ENCODE results near the gene PDE2A.
A peak's percentile ranks its signal among the peaks of the same experiment; 100 is the strongest.

PDE2A gene

DNA sequence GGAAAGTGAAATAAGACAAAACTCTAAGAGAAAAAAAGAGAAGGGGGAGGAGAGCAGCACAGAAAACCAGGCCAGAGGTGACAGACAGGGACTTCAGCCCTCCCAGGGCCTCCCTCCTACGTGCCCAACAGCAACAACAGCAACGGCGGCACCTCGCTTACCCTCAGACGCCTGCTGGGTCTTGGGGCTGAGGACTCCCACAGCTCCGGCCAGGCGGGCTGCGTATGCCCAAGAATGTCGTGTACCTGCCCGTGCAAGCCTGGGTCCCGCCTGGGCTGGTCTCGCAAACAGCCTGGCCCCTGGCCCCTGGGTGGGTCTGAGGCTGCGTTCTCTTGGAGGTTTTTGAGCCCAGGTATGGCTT, 47.4 kb upstream of the PDE2A start:
- peak overlapping the region; percentile 95 for H3K27ac ChIP-seq (ENCODE audit: low read length)
- H3K9me3 ChIP-seq (ENCODE audit: insufficient read depth, low read length, severe bottlenecking): no peaks in the 10 kb centered on the region
- peak overlapping the region; percentile 75 for H3K9ac ChIP-seq (ENCODE audit: low read depth, low read length)
- H3K36me3 ChIP-seq (ENCODE audit: insufficient read depth, low read length): peaks cover 69% of the 10 kb centered on the region
- ATAC-seq (ENCODE audit: insufficient read depth, low read depth) (peak; percentile 17; the same call in 2 of the 3 replicates), DNase-seq (peak; percentile 30)
- H3K4me3 ChIP-seq (ENCODE audit: low read depth in 1 of 2, low read length in 2 of 2): peak overlapping the region; percentile 25 to 67; a peak in 3 of 4 replicates
- H2AFZ ChIP-seq (ENCODE audit: low read depth, low read length): peak overlapping the region; percentile 88
- H3K4me1 ChIP-seq (ENCODE audit: insufficient read depth, low read length): peaks cover 33% of the 10 kb centered on the region
- H3K4me2 ChIP-seq (ENCODE audit: insufficient read depth, low read length): peak overlapping the region; percentile 94
- peaks cover 82% of the 10 kb centered on the region for H3K79me2 ChIP-seq (ENCODE audit: insufficient read depth, low read length)
- no peaks in the 10 kb centered on the region for H3K27me3 ChIP-seq (ENCODE audit: insufficient read depth, low read length, poor library complexity)
- TF ChIP-seq, protein P1, sequence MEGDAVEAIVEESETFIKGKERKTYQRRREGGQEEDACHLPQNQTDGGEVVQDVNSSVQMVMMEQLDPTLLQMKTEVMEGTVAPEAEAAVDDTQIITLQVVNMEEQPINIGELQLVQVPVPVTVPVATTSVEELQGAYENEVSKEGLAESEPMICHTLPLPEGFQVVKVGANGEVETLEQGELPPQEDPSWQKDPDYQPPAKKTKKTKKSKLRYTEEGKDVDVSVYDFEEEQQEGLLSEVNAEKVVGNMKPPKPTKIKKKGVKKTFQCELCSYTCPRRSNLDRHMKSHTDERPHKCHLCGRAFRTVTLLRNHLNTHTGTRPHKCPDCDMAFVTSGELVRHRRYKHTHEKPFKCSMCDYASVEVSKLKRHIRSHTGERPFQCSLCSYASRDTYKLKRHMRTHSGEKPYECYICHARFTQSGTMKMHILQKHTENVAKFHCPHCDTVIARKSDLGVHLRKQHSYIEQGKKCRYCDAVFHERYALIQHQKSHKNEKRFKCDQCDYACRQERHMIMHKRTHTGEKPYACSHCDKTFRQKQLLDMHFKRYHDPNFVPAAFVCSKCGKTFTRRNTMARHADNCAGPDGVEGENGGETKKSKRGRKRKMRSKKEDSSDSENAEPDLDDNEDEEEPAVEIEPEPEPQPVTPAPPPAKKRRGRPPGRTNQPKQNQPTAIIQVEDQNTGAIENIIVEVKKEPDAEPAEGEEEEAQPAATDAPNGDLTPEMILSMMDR (IDR thresholded peaks at IDR 0.05; ENCODE audit: borderline replicate concordance, extremely low read depth, low read length, poor library complexity, severe bottlenecking): no peak
- peaks cover 34% of the 10 kb centered on the region for H4K20me1 ChIP-seq (ENCODE audit: insufficient read depth, low read length)

DNA sequence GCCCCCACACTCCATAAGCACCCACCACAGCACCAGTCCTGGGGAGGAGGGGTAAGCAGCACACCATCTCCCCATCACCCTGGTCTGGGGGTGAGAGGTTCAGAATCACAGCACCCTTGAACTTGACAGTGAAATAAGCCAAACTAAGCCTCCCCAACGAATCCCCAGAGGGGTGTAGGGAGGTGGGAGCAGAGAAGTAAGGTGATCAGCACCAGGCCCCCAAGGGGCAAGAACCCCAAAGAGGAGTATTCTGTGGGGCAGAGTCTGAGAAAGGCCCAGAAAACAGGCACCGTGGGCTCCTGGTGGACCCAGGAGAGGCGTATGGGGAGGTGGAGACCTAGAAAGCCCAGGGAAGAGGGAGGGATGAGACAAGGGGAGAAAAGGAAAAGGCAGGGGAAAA, 47.1 kb upstream of the PDE2A start:
- TF ChIP-seq, protein P1 (IDR thresholded peaks at IDR 0.05; ENCODE audit: borderline replicate concordance, extremely low read depth, low read length, poor library complexity, severe bottlenecking): no peak
- TF ChIP-seq EZH2 (IDR thresholded peaks at IDR 0.05; ENCODE audit: borderline replicate concordance, low read depth, low read length, severe bottlenecking): no peak
- peak overlapping the region; percentile 25 to 67; a peak in 3 of 4 replicates for H3K4me3 ChIP-seq (ENCODE audit: low read depth in 1 of 2, low read length in 2 of 2)
- H3K4me1 ChIP-seq (ENCODE audit: insufficient read depth, low read length): peaks cover 33% of the 10 kb centered on the region
- peaks cover 71% of the 10 kb centered on the region for H3K36me3 ChIP-seq (ENCODE audit: insufficient read depth, low read length)
- H3K4me2 ChIP-seq (ENCODE audit: insufficient read depth, low read length): peak overlapping the region; percentile 94
- no peak for ATAC-seq (ENCODE audit: insufficient read depth, low read depth)
- peak overlapping the region; percentile 95 for H3K27ac ChIP-seq (ENCODE audit: low read length)
- H3K27me3 ChIP-seq (ENCODE audit: insufficient read depth, low read length, poor library complexity): no peaks in the 10 kb centered on the region
- H3K9ac ChIP-seq (ENCODE audit: low read depth, low read length): peak overlapping the region; percentile 75
- DNase-seq: no peak
- H2AFZ ChIP-seq (ENCODE audit: low read depth, low read length): peak overlapping the region; percentile 88; the same call in 1 of the 2 replicates
- no peaks in the 10 kb centered on the region for H3K9me3 ChIP-seq (ENCODE audit: insufficient read depth, low read length, severe bottlenecking)
- peaks cover 37% of the 10 kb centered on the region for H4K20me1 ChIP-seq (ENCODE audit: insufficient read depth, low read length)
- H3K79me2 ChIP-seq (ENCODE audit: insufficient read depth, low read length): peaks cover 84% of the 10 kb centered on the region

DNA sequence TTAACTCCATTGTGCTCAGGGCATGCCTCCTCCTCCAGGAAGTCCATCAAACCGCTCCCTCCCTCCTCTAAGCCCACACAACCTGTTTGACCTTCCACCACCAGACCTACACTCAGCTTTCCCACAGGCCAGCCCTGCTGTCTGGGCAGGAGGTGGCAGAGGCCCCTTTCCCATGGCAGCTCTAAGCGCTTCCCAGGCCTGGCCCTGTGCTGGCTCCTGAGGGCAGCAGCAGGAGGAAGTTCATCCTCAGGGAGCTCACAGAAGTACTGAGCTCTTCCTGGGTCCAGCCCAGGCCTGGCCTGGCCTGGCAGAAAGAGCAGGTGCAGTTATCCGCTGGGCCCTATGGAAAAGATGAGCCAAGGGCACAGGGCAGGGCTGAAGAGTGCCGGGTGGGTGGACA, 46.6 kb upstream of the PDE2A start:
- H3K27me3 ChIP-seq (ENCODE audit: insufficient read depth, low read length, poor library complexity): no peaks in the 10 kb centered on the region
- peaks cover 86% of the 10 kb centered on the region for H3K79me2 ChIP-seq (ENCODE audit: insufficient read depth, low read length)
- H3K9ac ChIP-seq (ENCODE audit: low read depth, low read length): peak overlapping the region; percentile 75
- peaks cover 33% of the 10 kb centered on the region for H3K4me1 ChIP-seq (ENCODE audit: insufficient read depth, low read length)
- H3K4me2 ChIP-seq (ENCODE audit: insufficient read depth, low read length): peak overlapping the region; percentile 94
- H3K27ac ChIP-seq (ENCODE audit: low read length): peak overlapping the region; percentile 95
- peak overlapping the region; percentile 25 to 67; a peak in 3 of 4 replicates for H3K4me3 ChIP-seq (ENCODE audit: low read depth in 1 of 2, low read length in 2 of 2)
- TF ChIP-seq EZH2 (IDR thresholded peaks at IDR 0.05; ENCODE audit: borderline replicate concordance, low read depth, low read length, severe bottlenecking): no peak
- TF ChIP-seq, protein P1 (IDR thresholded peaks at IDR 0.05; ENCODE audit: borderline replicate concordance, extremely low read depth, low read length, poor library complexity, severe bottlenecking): no peak
- ATAC-seq (ENCODE audit: insufficient read depth, low read depth) (no peak), DNase-seq (no peak)
- peaks cover 68% of the 10 kb centered on the region for H3K36me3 ChIP-seq (ENCODE audit: insufficient read depth, low read length)
- H3K9me3 ChIP-seq (ENCODE audit: insufficient read depth, low read length, severe bottlenecking): no peaks in the 10 kb centered on the region
- H2AFZ ChIP-seq (ENCODE audit: low read depth, low read length): no peak overlapping the region
- H4K20me1 ChIP-seq (ENCODE audit: insufficient read depth, low read length): peaks cover 40% of the 10 kb centered on the region
